NB4 (cell line): ENCODE measurements around the gene DUSP22.

Experiments
- TF ChIP-seq, protein P1 (sequence below): IDR thresholded peaks from 2 replicates; pipeline ENCODE4 v1.6.1; 2011; ENCODE audit warnings: low read depth, low read length
- TF ChIP-seq, protein P2 (sequence below): IDR thresholded peaks from one replicate; pipeline ENCODE4 v1.5.1; 2012; ENCODE audit warnings: low read depth, low read length

DNA sequence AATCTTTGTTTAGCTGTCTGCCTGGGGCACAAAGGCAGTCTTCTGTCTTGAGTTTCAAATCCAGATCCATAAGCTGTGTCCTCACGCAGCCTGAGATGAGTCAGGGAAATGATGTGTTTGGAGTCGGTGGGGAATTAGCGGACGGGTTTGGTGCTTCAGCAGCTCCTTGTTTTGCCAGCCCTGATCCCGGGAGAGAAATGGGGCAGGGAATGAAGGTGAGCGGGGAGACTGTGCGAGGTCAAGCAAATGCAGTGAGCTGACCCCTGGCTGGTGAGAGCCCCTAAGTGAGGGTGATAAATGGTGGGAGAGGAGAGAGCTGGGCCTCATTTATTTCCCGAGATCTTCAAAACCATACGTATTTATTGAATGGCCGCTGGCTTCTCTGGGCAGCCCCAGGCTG lies 21.6 kb downstream of the DUSP22 start:
- TF ChIP-seq, protein P1, sequence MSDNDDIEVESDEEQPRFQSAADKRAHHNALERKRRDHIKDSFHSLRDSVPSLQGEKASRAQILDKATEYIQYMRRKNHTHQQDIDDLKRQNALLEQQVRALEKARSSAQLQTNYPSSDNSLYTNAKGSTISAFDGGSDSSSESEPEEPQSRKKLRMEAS = no peak
- TF ChIP-seq, protein P2, sequence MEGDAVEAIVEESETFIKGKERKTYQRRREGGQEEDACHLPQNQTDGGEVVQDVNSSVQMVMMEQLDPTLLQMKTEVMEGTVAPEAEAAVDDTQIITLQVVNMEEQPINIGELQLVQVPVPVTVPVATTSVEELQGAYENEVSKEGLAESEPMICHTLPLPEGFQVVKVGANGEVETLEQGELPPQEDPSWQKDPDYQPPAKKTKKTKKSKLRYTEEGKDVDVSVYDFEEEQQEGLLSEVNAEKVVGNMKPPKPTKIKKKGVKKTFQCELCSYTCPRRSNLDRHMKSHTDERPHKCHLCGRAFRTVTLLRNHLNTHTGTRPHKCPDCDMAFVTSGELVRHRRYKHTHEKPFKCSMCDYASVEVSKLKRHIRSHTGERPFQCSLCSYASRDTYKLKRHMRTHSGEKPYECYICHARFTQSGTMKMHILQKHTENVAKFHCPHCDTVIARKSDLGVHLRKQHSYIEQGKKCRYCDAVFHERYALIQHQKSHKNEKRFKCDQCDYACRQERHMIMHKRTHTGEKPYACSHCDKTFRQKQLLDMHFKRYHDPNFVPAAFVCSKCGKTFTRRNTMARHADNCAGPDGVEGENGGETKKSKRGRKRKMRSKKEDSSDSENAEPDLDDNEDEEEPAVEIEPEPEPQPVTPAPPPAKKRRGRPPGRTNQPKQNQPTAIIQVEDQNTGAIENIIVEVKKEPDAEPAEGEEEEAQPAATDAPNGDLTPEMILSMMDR = no peak
